SK-N-SH treated with all-trans-retinoic acid at 6 μM for 48 hours (cell line): ENCODE results near the gene MYOCOS.

Experiments
- ARNTL ChIP-seq: fragments of 450-650 bp; formaldehyde crosslinking; IDR thresholded peaks from 2 replicates; pipeline ENCODE4 v1.5.0; 2020; ENCODE audit warnings: low read depth, mild to moderate bottlenecking, moderate library complexity, borderline replicate concordance
- CREB5 ChIP-seq: fragments of 250-450 bp; sonication (Bioruptor Pico); IDR thresholded peaks from 2 replicates; pipeline ENCODE4 v1.5.1; 2020; ENCODE audit warnings: low read depth, mild to moderate bottlenecking, moderate library complexity
- PATZ1 ChIP-seq: fragments of 250-450 bp; sonication (Bioruptor Pico); IDR thresholded peaks from 2 replicates; pipeline ENCODE4 v1.8.0; 2020; ENCODE audit warnings: mild to moderate bottlenecking, moderate library complexity, borderline replicate concordance
- PPARA ChIP-seq: fragments of 250-450 bp; sonication (Bioruptor Pico); IDR thresholded peaks from 2 replicates; pipeline ENCODE4 v1.5.0; 2020; ENCODE audit warnings: mild to moderate bottlenecking, borderline replicate concordance
- RARB ChIP-seq: fragments of 250-450 bp; sonication (Bioruptor Pico); IDR thresholded peaks from 2 replicates; pipeline ENCODE4 v1.8.0; 2021; ENCODE audit warnings: mild to moderate bottlenecking, moderate library complexity
- SNAI2 ChIP-seq: fragments of 250-450 bp; sonication (Bioruptor Pico); IDR thresholded peaks from 2 replicates; pipeline ENCODE4 v1.5.0; 2020; ENCODE audit warnings: mild to moderate bottlenecking, moderate library complexity
- TSHZ2 ChIP-seq: fragments of 250-450 bp; sonication (Bioruptor Pico); IDR thresholded peaks from 2 replicates; pipeline ENCODE4 v1.5.0; 2020; ENCODE audit warnings: mild to moderate bottlenecking, moderate library complexity
- ZC3H10 ChIP-seq: fragments of 250-450 bp; sonication (Bioruptor Pico); IDR thresholded peaks from 2 replicates; pipeline ENCODE4 v1.5.1; 2021; ENCODE audit warnings: mild to moderate bottlenecking, moderate library complexity
- ZFP30 ChIP-seq: fragments of 450-650 bp; formaldehyde crosslinking; IDR thresholded peaks from 2 replicates; pipeline ENCODE4 v1.5.0; 2022; ENCODE audit warnings: mild to moderate bottlenecking, moderate library complexity
- ZNF565 ChIP-seq: fragments of 450-650 bp; formaldehyde crosslinking; conservative IDR thresholded peaks from 2 replicates; pipeline ENCODE4 v1.5.0; 2020; ENCODE audit warnings: low read depth, mild to moderate bottlenecking, moderate library complexity

- TF ChIP-seq ZNF565 (CRISPR knock-in tag), result no peak
- TF ChIP-seq ZFP30 (CRISPR knock-in tag), result no peak
- no peak for TF ChIP-seq ZC3H10
- TF ChIP-seq ARNTL (CRISPR knock-in tag), result no peak
- no peak for TF ChIP-seq CREB5 (CRISPR knock-in tag)
- TF ChIP-seq PPARA, result no peak
- TF ChIP-seq TSHZ2 (CRISPR knock-in tag), result no peak
- no peak for TF ChIP-seq PATZ1 (CRISPR knock-in tag)
- TF ChIP-seq SNAI2 (CRISPR knock-in tag), result no peak
- TF ChIP-seq RARB (CRISPR knock-in tag), result no peak
Observed at GRCh38 chr1:171597203-171597602, 24.8 kb upstream of the MYOCOS start.
